ENCODE results near the gene HMGXB3. TPM values are rescaled to one million over a fixed set of nuclear protein-coding genes. Genes with fewer than 3 reads are reported as not detected.

The HMGXB3 gene
- total RNA-seq, 1 donor from 2014 or later: 23.1 TPM

DNA sequence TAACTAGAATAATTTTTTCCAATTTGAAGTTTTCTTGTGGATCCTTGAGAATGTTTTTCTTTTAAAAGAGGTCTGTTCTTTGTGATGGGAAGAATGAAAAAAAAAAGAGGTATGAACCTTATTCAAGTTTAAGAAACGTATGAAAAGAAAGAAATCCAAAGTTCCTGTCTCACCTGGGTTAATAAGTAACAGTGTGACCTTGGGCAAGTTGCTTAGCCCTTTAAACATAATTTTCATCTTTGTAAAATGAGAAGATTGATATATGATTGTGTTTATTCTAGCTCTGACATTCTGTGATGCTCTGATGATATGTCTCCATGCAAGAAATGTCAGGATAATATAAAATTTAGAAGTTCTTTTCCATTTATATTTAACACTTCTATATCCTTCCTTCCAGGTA lies 20.6 kb upstream of the HMGXB3 start:
- no peaks in the 10 kb centered on the region for H3K27me3 Mint-ChIP-seq (ENCODE audit: insufficient read depth, low read depth)
- H2AFZ ChIP-seq (replicated peaks): no peak overlapping the region
- no peaks in the 10 kb centered on the region for H3K27me3 ChIP-seq
- peaks cover 4% of the 10 kb centered on the region for H3K36me3 Mint-ChIP-seq
- no peaks in the 10 kb centered on the region for H3F3A ChIP-seq (ENCODE audit: low read depth)
- H3K4me3 Mint-ChIP-seq: no peak overlapping the region
- H3K79me2 ChIP-seq (ENCODE audit: low read depth): no peaks in the 10 kb centered on the region
- H3K4me1 ChIP-seq: peaks cover 7% of the 10 kb centered on the region
- no peak for DNase-seq (ENCODE audit: low spot score)
- no peaks in the 10 kb centered on the region for H3K36me3 ChIP-seq
- H3K4me3 ChIP-seq: no peak overlapping the region
- no peaks in the 10 kb centered on the region for H4K20me1 ChIP-seq (ENCODE audit: low read depth)
- H3K27ac Mint-ChIP-seq: no peak overlapping the region
- H3K4me2 ChIP-seq: no peak overlapping the region
- H3K9me3 Mint-ChIP-seq: no peaks in the 10 kb centered on the region
- no peaks in the 10 kb centered on the region for H3K9me3 ChIP-seq (ENCODE audit: low read depth)
- TF ChIP-seq EZH2 (IDR thresholded peaks at IDR 0.05) (no peak), EZH2phosphoT487 (IDR thresholded peaks at IDR 0.05) (no peak)
- TF ChIP-seq, protein P1, sequence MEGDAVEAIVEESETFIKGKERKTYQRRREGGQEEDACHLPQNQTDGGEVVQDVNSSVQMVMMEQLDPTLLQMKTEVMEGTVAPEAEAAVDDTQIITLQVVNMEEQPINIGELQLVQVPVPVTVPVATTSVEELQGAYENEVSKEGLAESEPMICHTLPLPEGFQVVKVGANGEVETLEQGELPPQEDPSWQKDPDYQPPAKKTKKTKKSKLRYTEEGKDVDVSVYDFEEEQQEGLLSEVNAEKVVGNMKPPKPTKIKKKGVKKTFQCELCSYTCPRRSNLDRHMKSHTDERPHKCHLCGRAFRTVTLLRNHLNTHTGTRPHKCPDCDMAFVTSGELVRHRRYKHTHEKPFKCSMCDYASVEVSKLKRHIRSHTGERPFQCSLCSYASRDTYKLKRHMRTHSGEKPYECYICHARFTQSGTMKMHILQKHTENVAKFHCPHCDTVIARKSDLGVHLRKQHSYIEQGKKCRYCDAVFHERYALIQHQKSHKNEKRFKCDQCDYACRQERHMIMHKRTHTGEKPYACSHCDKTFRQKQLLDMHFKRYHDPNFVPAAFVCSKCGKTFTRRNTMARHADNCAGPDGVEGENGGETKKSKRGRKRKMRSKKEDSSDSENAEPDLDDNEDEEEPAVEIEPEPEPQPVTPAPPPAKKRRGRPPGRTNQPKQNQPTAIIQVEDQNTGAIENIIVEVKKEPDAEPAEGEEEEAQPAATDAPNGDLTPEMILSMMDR (IDR thresholded peaks at IDR 0.05): no peak
- no peak overlapping the region for H3K9ac ChIP-seq
- H3K27ac ChIP-seq: no peak overlapping the region
- peaks cover 4% of the 10 kb centered on the region for H3K4me1 Mint-ChIP-seq

DNA sequence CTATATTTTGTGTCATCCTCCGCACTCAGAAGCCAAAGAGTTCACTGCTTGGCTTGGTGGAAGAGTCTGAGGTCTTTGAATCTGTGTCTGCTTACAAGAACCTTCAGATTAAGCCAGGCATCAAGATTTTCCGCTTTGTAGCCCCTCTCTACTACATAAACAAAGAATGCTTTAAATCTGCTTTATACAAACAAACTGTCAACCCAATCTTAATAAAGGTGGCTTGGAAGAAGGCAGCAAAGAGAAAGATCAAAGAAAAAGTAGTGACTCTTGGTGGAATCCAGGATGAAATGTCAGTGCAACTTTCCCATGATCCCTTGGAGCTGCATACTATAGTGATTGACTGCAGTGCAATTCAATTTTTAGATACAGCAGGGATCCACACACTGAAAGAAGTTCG lies 19.3 kb upstream of the HMGXB3 start:
- Histone ChIP-seq H2AFZ (replicated peaks) (no peak overlapping the region), H3K27ac (no peak overlapping the region), H3K27me3 (no peaks in the 10 kb centered on the region), H3K36me3 (no peaks in the 10 kb centered on the region), H3K4me2 (no peak overlapping the region), H3K9ac (no peak overlapping the region), H3K4me1 (peaks cover 9% of the 10 kb centered on the region), H3K79me2 (ENCODE audit: low read depth) (no peaks in the 10 kb centered on the region), H3K9me3 (ENCODE audit: low read depth) (no peaks in the 10 kb centered on the region), H3F3A (ENCODE audit: low read depth) (no peaks in the 10 kb centered on the region), H4K20me1 (ENCODE audit: low read depth) (no peaks in the 10 kb centered on the region), H3K4me3 (no peak overlapping the region)
- H3K27me3 Mint-ChIP-seq (ENCODE audit: insufficient read depth, low read depth): no peaks in the 10 kb centered on the region
- peaks cover 4% of the 10 kb centered on the region for H3K4me1 Mint-ChIP-seq
- no peak overlapping the region for H3K27ac Mint-ChIP-seq
- H3K9me3 Mint-ChIP-seq: no peaks in the 10 kb centered on the region
- no peak for DNase-seq (ENCODE audit: low spot score)
- TF ChIP-seq EZH2 (IDR thresholded peaks at IDR 0.05): no peak
- TF ChIP-seq EZH2phosphoT487 (IDR thresholded peaks at IDR 0.05): no peak
- TF ChIP-seq, protein P1 (IDR thresholded peaks at IDR 0.05): no peak
- H3K4me3 Mint-ChIP-seq: no peak overlapping the region
- peaks cover 4% of the 10 kb centered on the region for H3K36me3 Mint-ChIP-seq

DNA sequence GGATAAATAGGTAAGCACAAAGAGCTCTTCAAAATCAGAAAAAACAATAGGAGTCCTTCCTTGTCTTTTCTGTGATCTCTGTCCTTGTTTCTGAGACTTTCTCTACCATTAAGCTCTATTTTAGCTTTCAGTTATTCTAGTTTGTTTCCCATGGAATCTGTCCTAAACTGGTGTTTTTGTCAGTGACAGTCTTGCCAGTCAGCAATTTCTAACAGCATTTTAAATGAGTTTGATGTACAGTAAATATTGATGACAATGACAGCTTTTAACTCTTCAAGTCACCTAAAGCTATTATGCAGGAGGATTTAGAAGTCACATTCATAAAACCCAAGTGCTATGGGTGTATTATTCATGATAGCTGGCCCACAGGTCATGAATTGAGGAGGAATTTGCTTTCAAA lies 18.0 kb upstream of the HMGXB3 start:
- no peak overlapping the region for H3K27ac Mint-ChIP-seq
- H3K4me2 ChIP-seq: no peak overlapping the region
- H3K4me3 Mint-ChIP-seq: no peak overlapping the region

More for the DNA sequence above, 18.0 kb upstream of the HMGXB3 start:
- Histone ChIP-seq H3K27ac (no peak overlapping the region), H3K9me3 (ENCODE audit: low read depth) (no peaks in the 10 kb centered on the region), H3K36me3 (no peaks in the 10 kb centered on the region), H4K20me1 (ENCODE audit: low read depth) (no peaks in the 10 kb centered on the region), H3K9ac (no peak overlapping the region), H3K79me2 (ENCODE audit: low read depth) (no peaks in the 10 kb centered on the region), H3K27me3 (no peaks in the 10 kb centered on the region), H2AFZ (replicated peaks) (no peak overlapping the region), H3K4me3 (no peak overlapping the region), H3K4me1 (peaks cover 9% of the 10 kb centered on the region), H3F3A (ENCODE audit: low read depth) (no peaks in the 10 kb centered on the region)
- no peak for DNase-seq (ENCODE audit: low spot score)
- Mint-ChIP-seq H3K27me3 (ENCODE audit: insufficient read depth, low read depth) (no peaks in the 10 kb centered on the region), H3K4me1 (peaks cover 4% of the 10 kb centered on the region), H3K9me3 (no peaks in the 10 kb centered on the region), H3K36me3 (peaks cover 3% of the 10 kb centered on the region)
- TF ChIP-seq, protein P1 (IDR thresholded peaks at IDR 0.05): no peak
- TF ChIP-seq EZH2 (IDR thresholded peaks at IDR 0.05): no peak
- TF ChIP-seq EZH2phosphoT487 (IDR thresholded peaks at IDR 0.05): no peak

Measured in neural progenitor cell (in vitro differentiated cells).